H9 (cell line): ENCODE results near the gene PHF21B. TPM values are rescaled to one million over a fixed set of nuclear protein-coding genes. Genes with fewer than 3 reads are reported as not detected.

Experiments used
- DNase-seq: peaks from one replicate; pipeline ENCODE4 v3.0.0-alpha.2; 2017
- H2AFZ ChIP-seq: one replicate; pipeline ENCODE4 v1.6.1; 2013; ENCODE audit warnings: mild to moderate bottlenecking, low read length, control low read depth, moderate library complexity
- H2AK5ac ChIP-seq: 2 replicates; pipeline ENCODE4 v1.6.1; 2013; ENCODE audit warnings: low read length, control low read depth, mixed read lengths; ENCODE audit not compliant: insufficient read length
- H2BK120ac ChIP-seq: one replicate; pipeline ENCODE4 v1.6.1; 2013; ENCODE audit warnings: low read depth, mild to moderate bottlenecking, low read length, control low read depth, inconsistent platforms; ENCODE audit not compliant: poor library complexity, severe bottlenecking
- H2BK12ac ChIP-seq: 2 replicates; pipeline ENCODE4 v1.6.1; 2013; ENCODE audit warnings: low read length, control low read depth, mixed read lengths, low read depth; ENCODE audit not compliant: insufficient read length
- H2BK15ac ChIP-seq: 2 replicates; pipeline ENCODE4 v1.6.1; 2013; ENCODE audit warnings: low read depth, low read length, control low read depth
- H2BK20ac ChIP-seq: one replicate; pipeline ENCODE4 v1.6.1; 2013; ENCODE audit warnings: low read depth, mild to moderate bottlenecking, low read length, control low read depth, inconsistent platforms; ENCODE audit not compliant: poor library complexity, severe bottlenecking
- H2BK5ac ChIP-seq: 2 replicates; pipeline ENCODE4 v1.6.1; 2013; ENCODE audit warnings: low read length, control low read depth, mixed read lengths; ENCODE audit not compliant: insufficient read length
- H3K14ac ChIP-seq: 2 replicates; pipeline ENCODE4 v1.6.1; 2013; ENCODE audit warnings: low read length, control low read depth; ENCODE audit not compliant: insufficient read depth
- H3K18ac ChIP-seq: 2 replicates; pipeline ENCODE4 v1.6.1; 2013; ENCODE audit warnings: low read depth, mild to moderate bottlenecking, mixed read lengths, low read length, control low read depth; ENCODE audit not compliant: insufficient read length
- H3K23ac ChIP-seq: 2 replicates; pipeline ENCODE4 v1.6.1; 2013; ENCODE audit warnings: low read length, control low read depth, mixed read lengths, low read depth; ENCODE audit not compliant: insufficient read length
- H3K23me2 ChIP-seq: 2 replicates; pipeline ENCODE4 v1.6.1; 2013; ENCODE audit warnings: low read depth, mild to moderate bottlenecking, mixed read lengths, low read length, control low read depth; ENCODE audit not compliant: insufficient read length, poor library complexity, severe bottlenecking
- H3K27ac ChIP-seq: 2 replicates; pipeline ENCODE4 v1.5.1; 2013; ENCODE audit warnings: low read length, control low read depth, mixed read lengths, low read depth; ENCODE audit not compliant: insufficient read length
- H3K27me3 ChIP-seq: 2 replicates; pipeline ENCODE4 v1.6.1; 2013; ENCODE audit warnings: low read length, control low read depth, inconsistent platforms; ENCODE audit not compliant: insufficient read depth
- H3K4ac ChIP-seq: 2 replicates; pipeline ENCODE4 v1.6.1; 2013; ENCODE audit warnings: low read depth, mild to moderate bottlenecking, control low read depth, inconsistent platforms, low read length, moderate library complexity
- H3K4me1 ChIP-seq: 2 replicates; pipeline ENCODE4 v1.6.1; 2013; ENCODE audit warnings: low read length, control low read depth, inconsistent platforms; ENCODE audit not compliant: insufficient read depth
- H3K4me2 ChIP-seq: 2 replicates; pipeline ENCODE4 v1.6.1; 2013; ENCODE audit warnings: low read length, control low read depth, mixed read lengths; ENCODE audit not compliant: insufficient read length, insufficient read depth
- H3K56ac ChIP-seq: 2 replicates; pipeline ENCODE4 v1.6.1; 2013; ENCODE audit warnings: low read depth, mild to moderate bottlenecking, mixed read lengths, low read length, control low read depth; ENCODE audit not compliant: insufficient read length
- H3K79me1 ChIP-seq: 2 replicates; pipeline ENCODE4 v1.6.1; 2013; ENCODE audit warnings: low read depth, mild to moderate bottlenecking, moderate library complexity, low read length, control low read depth, inconsistent platforms; ENCODE audit not compliant: insufficient read depth, poor library complexity, severe bottlenecking
- H3K79me2 ChIP-seq: 2 replicates; pipeline ENCODE4 v1.6.1; 2013; ENCODE audit warnings: low read length, control low read depth, inconsistent platforms; ENCODE audit not compliant: insufficient read depth
- H3K9ac ChIP-seq: 2 replicates; pipeline ENCODE4 v1.6.1; 2013; ENCODE audit warnings: low read length, control low read depth, mixed read lengths; ENCODE audit not compliant: insufficient read length; ENCODE audit errors: extremely low read depth
- H3K9me3 ChIP-seq: one replicate; pipeline ENCODE4 v1.6.1; 2013; ENCODE audit warnings: low read depth, low read length, inconsistent platforms; ENCODE audit not compliant: control insufficient read depth
- H3T11ph ChIP-seq: one replicate; pipeline ENCODE4 v1.6.1; 2013; ENCODE audit warnings: mild to moderate bottlenecking, low read length, control low read depth, inconsistent platforms
- H4K20me1 ChIP-seq: one replicate; pipeline ENCODE4 v1.6.1; 2013; ENCODE audit not compliant: control insufficient read depth, insufficient read length, insufficient read depth
- H4K5ac ChIP-seq: 2 replicates; pipeline ENCODE4 v1.6.1; 2013; ENCODE audit warnings: low read depth, mild to moderate bottlenecking, mixed read lengths, low read length, control low read depth; ENCODE audit not compliant: insufficient read length
- H4K8ac ChIP-seq: replicated peaks from 2 replicates; pipeline ENCODE4 v1.6.1; 2013; ENCODE audit warnings: low read length, control low read depth, mixed read lengths, low read depth; ENCODE audit not compliant: insufficient read length
- H4K91ac ChIP-seq: 2 replicates; pipeline ENCODE4 v1.6.1; 2013; ENCODE audit warnings: low read depth, mild to moderate bottlenecking, moderate library complexity, mixed read lengths, low read length, control low read depth; ENCODE audit not compliant: insufficient read length
- H3K27ac Mint-ChIP-seq, 3 experiments: 2 replicates in 2 of 3; 3 replicates in 1 of 3; pipeline ENCODE4 v1.8.0; 2020 to 2021; ENCODE audit warnings: mixed read lengths in 3 of 3, mild to moderate bottlenecking in 1 of 3, moderate library complexity in 1 of 3
- H3K27me3 Mint-ChIP-seq: 2 replicates; pipeline ENCODE4 v1.8.0; 2021; ENCODE audit warnings: low read depth, mild to moderate bottlenecking, moderate library complexity, mixed read lengths
- H3K36me3 Mint-ChIP-seq, 3 experiments: 2 replicates in 2 of 3; 3 replicates in 1 of 3; pipeline ENCODE4 v1.8.0; 2020 to 2021; ENCODE audit warnings: low read depth in 3 of 3, mixed read lengths in 3 of 3; ENCODE audit not compliant: insufficient read depth in 1 of 3
- H3K4me1 Mint-ChIP-seq, 2 experiments: 2 replicates each; pipeline ENCODE4 v1.8.0; 2020; ENCODE audit warnings: mixed read lengths in 2 of 2
- H3K4me3 Mint-ChIP-seq, 2 experiments: 2 replicates in 1 of 2; 3 replicates in 1 of 2; pipeline ENCODE4 v1.8.0; 2020 to 2021; ENCODE audit warnings: mild to moderate bottlenecking in 2 of 2, mixed read lengths in 2 of 2, moderate library complexity in 1 of 2
- H3K9me3 Mint-ChIP-seq, 2 experiments: 2 replicates in 1 of 2; 3 replicates in 1 of 2; pipeline ENCODE4 v1.8.0; 2020; ENCODE audit warnings: mild to moderate bottlenecking in 2 of 2, mixed read lengths in 2 of 2, moderate library complexity in 1 of 2
- WGBS: extraction: QIAGEN DNeasy Blood & Tissue Kit; methylation state at CpG from one replicate; pipeline ENCODE4 v1.1.7; 2013; ENCODE audit warnings: missing lambda C conversion rate, low lambda C conversion rate, mixed read lengths; ENCODE audit not compliant: insufficient read length; ENCODE audit errors: extremely low coverage; 5-methylcytosine and 5-hydroxymethylcytosine counted together
- total RNA-seq: library from RNA; stranded (reverse); gene quantifications from 2 replicates; pipeline ENCODE4 v1.2.1, GENCODE V29; 2021
- TF ChIP-seq, protein P1 (sequence below): fragments of 200-600 bp; sonication (generic); conservative IDR thresholded peaks from 3 replicates; pipeline ENCODE4 v1.8.0; 2021; ENCODE audit warnings: antibody characterized with exemption, mild to moderate bottlenecking

Gene PHF21B
- total RNA-seq, 1 experiment from 2014 or later, result 60.3 TPM

DNA sequence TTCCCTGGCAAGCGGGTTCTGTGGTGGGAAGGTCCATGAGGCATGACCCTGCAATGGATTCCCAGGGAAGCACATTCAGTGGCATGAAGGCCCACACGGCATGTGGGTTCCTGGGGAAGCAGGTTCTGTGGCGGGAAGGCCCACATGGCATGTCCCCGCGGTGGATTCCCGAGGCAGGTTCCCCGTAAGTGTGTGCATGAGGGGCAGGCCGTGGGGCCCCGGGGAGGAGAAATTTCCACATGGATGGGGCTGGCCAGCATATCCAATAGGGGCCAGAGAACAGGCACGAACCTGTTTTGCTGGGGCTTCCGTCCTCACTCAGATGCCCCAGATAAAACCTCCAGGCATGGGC, 83.7 kb downstream of the PHF21B start:
- Histone ChIP-seq H3K23me2 (no peaks in the 10 kb centered on the region), H4K20me1 (no peaks in the 10 kb centered on the region), H3K4me1 (no peaks in the 10 kb centered on the region), H3K56ac (no peak overlapping the region), H2BK5ac (no peak overlapping the region), H4K91ac (no peak overlapping the region), H2BK12ac (no peak overlapping the region), H3K79me1 (no peaks in the 10 kb centered on the region), H3K27ac (no peak overlapping the region), H2BK20ac (no peak overlapping the region), H2BK15ac (no peak overlapping the region), H3K14ac (no peak overlapping the region; the same call in 1 of the 2 replicates), H4K5ac (no peak overlapping the region), H3K9ac (no peak overlapping the region), H2BK120ac (no peak overlapping the region), H4K8ac (no peak overlapping the region), H2AK5ac (no peak overlapping the region), H3K23ac (no peak overlapping the region), H3K4ac (no peak overlapping the region), H3K18ac (no peak overlapping the region), H3K4me2 (no peak overlapping the region), H3K79me2 (no peaks in the 10 kb centered on the region), H3K9me3 (no peaks in the 10 kb centered on the region), H3T11ph (no peak overlapping the region), H3K27me3 (no peaks in the 10 kb centered on the region), H2AFZ (no peak overlapping the region)
- Mint-ChIP-seq H3K4me1 (peaks cover 8% of the 10 kb centered on the region in 2 experiments; a peak in 2 of 4 replicates), H3K36me3 (peaks cover 8 to 23% (median 13%) of the 10 kb centered on the region in 3 experiments; a peak in 6 of 7 replicates), H3K27me3 (no peaks in the 10 kb centered on the region; the same call in 1 of the 2 replicates), H3K27ac (no peak overlapping the region), H3K9me3 (peaks cover 0 to 8% of the 10 kb centered on the region in 2 experiments; a peak in 3 of 5 replicates), H3K4me3 (no peak overlapping the region)
- WGBS, result no CpG with 5 or more reads among the region's 11 CpGs
- DNase-seq, result no peak
- TF ChIP-seq, protein P1, sequence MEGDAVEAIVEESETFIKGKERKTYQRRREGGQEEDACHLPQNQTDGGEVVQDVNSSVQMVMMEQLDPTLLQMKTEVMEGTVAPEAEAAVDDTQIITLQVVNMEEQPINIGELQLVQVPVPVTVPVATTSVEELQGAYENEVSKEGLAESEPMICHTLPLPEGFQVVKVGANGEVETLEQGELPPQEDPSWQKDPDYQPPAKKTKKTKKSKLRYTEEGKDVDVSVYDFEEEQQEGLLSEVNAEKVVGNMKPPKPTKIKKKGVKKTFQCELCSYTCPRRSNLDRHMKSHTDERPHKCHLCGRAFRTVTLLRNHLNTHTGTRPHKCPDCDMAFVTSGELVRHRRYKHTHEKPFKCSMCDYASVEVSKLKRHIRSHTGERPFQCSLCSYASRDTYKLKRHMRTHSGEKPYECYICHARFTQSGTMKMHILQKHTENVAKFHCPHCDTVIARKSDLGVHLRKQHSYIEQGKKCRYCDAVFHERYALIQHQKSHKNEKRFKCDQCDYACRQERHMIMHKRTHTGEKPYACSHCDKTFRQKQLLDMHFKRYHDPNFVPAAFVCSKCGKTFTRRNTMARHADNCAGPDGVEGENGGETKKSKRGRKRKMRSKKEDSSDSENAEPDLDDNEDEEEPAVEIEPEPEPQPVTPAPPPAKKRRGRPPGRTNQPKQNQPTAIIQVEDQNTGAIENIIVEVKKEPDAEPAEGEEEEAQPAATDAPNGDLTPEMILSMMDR, result no peak
